ENCODE results near the gene TCTN2.
A peak's percentile ranks its signal among the peaks of the same experiment; 100 is the strongest.

Gene TCTN2

DNA sequence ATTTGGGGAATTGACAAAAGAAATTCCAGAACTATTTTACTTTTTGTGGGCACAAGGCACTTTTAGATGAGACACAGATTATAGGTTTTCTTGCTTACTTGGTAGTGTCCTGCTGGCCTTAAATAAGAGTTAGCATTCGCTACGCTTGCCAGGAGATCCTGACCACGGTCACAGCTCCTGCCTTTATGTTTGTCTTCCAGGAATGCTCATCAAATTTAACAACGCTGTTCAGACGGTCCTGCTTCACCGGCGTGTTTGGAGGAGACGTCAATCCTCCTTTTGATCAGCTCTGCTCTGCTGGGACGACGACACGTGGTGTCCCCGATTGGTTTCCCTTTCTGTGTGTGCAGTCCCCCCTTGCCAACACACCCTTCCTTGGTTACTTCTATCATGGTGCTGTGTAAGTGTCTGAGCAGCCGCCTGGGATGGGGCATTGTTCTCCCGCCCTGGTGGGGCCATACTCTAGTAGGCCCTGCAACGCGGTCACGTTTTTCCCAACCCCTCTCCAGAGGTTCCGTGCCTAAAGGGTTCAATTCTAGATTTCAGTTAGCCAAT, 15.8 kb downstream of the TCTN2 start:
- TF ChIP-seq, protein P1, sequence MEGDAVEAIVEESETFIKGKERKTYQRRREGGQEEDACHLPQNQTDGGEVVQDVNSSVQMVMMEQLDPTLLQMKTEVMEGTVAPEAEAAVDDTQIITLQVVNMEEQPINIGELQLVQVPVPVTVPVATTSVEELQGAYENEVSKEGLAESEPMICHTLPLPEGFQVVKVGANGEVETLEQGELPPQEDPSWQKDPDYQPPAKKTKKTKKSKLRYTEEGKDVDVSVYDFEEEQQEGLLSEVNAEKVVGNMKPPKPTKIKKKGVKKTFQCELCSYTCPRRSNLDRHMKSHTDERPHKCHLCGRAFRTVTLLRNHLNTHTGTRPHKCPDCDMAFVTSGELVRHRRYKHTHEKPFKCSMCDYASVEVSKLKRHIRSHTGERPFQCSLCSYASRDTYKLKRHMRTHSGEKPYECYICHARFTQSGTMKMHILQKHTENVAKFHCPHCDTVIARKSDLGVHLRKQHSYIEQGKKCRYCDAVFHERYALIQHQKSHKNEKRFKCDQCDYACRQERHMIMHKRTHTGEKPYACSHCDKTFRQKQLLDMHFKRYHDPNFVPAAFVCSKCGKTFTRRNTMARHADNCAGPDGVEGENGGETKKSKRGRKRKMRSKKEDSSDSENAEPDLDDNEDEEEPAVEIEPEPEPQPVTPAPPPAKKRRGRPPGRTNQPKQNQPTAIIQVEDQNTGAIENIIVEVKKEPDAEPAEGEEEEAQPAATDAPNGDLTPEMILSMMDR (IDR thresholded peaks at IDR 0.05; ENCODE audit: low read depth, low read length), result no peak
- no peak overlapping the region for H3K4me3 ChIP-seq (ENCODE audit: low read depth, low read length)

DNA sequence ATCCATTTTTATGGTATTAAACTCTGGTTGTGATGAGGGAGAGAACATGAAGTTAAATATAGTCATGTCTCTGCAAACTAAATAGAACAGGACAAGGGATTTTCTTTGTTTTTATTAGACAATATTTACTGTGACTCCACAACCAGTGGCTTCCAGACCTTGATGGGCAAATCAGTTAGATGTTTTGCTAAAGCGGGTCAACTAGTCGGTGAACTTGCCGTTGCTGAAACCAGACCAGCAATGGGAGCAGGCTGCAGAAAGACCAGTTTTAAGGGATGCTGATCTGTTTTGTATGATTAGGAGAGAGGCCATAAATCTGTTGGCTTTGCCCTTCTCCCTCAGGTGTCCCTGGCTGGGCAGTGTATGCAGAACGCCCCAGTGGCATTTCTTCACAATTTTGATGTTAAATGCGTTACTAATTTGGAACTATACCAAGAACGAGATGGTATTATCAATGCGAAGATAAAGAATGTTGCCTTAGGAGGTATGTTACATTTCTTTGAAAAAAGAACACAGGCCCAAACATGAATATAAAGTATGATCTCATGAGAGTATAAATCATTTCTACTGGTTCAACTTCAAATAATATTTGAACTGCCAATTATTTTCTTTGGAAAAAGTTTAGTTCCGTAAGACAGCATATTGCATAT, 19.4 kb downstream of the TCTN2 start:
- no peak overlapping the region for H3K4me3 ChIP-seq (ENCODE audit: low read depth, low read length)
- TF ChIP-seq, protein P1 (IDR thresholded peaks at IDR 0.05; ENCODE audit: low read depth, low read length), result no peak

DNA sequence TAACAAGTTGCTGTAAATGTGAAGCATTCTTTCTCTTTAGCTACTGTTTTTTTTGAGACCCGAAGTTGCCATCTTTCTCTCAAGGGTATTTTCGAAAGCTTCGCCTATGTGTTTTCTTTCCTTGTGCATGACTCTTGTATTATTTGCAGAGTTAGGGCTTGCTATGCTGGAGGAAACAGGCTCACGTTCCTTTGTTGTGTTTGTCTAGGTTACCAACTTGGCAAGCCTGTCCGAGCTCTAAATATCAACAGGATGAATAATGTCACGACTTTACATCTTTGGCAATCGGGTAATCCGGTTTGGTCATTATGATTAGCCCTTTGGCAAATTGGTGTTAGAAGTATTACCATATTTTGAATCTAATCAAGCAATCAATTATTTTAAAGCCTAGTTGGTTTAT, 25.3 kb downstream of the TCTN2 start:
- no peak overlapping the region for H3K4me3 ChIP-seq (ENCODE audit: low read depth, low read length)
- TF ChIP-seq, protein P1 (IDR thresholded peaks at IDR 0.05; ENCODE audit: low read depth, low read length), result no peak

DNA sequence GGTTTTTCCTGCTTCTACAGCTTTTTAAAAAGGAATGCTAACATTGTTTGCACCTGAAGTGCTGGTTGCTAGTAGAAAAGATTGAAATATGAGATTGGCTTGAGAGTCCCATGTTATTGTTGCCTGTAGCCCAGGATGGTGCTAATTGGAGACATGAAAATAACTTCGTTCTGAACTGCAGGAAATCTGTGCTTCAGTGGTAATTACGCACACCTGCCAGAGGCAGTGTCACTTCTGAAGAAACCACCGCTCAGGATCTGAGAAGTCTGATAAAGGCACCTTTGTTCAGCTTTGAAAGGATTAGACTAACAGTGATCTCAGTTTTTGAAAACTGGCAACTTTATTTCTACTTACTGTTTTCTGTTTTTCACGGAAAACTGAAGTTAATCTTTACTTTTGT, 25.7 kb downstream of the TCTN2 start:
- no peak overlapping the region for H3K4me3 ChIP-seq (ENCODE audit: low read depth, low read length)
- TF ChIP-seq, protein P1 (IDR thresholded peaks at IDR 0.05; ENCODE audit: low read depth, low read length), result no peak

DNA sequence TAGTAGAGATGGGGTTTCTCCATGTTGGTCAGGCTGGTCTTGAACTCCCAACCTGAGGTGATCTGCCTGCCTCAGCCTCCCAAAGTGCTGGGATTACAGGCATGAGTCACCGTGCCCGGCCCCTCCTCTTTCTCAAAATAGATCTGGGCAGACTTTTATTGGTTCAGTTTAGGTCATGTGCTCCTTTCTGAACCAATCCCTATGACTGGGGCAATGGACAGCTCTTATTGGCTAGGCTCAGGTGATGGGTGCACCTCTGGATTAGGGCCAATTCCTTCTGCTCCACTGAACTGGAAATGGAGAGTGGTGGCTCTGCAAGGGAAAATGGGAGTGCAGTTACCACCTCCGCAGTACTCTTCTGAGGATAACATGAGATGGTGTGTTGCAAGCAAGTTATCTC, 35.0 kb downstream of the TCTN2 start:
- TF ChIP-seq, protein P1 (IDR thresholded peaks at IDR 0.05; ENCODE audit: low read depth, low read length), result no peak
- H3K4me3 ChIP-seq (ENCODE audit: low read depth, low read length), result no peak overlapping the region

DNA sequence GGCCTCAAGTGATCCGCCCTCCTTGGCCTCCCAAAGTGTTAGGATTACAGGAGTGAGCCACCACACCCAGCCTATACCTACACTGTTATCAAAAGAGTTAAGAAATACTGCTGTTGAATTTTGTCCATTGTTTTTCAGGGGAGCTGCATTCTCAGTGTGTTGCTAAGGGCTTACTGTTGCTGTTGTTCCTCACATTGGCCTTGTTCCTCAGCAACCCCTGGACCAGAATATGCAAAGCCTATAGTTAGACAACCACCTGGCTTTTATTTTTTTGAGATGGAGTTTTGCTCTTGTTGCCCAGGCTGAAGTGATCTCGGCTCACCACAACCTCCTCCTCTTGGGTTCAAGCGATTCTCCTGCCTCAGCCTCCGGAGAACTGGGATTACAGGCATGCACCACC, 36.6 kb downstream of the TCTN2 start:
- no peak overlapping the region for H3K4me3 ChIP-seq (ENCODE audit: low read depth, low read length)
- TF ChIP-seq, protein P1 (IDR thresholded peaks at IDR 0.05; ENCODE audit: low read depth, low read length), result no peak

DNA sequence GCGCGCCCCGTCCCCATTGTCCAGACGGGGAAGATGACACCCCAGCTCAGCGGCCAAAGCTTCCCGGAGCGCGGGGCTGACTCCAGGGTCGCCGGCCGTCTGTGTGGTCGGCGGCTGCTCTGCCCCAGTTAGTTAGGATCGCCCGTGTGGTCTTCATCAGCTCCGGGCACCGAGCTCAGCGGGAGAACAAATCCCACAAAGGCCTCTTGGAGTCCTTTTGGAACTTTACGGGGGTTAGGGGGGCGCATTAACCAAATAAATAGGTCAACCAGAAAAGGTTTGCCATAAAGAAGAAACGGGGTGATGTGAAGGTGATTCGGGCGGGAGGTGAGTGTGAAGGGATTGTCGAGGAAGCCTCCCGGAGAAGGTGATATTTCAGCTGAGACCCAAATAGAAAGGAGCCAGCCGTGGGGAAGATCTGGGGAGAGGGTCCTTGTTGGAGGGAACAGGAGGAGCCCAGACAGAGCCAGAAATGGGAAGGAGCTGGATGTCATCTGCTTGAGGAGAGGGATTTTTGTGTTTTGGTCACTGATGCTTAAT, 41.9 kb downstream of the TCTN2 start:
- TF ChIP-seq, protein P1 (IDR thresholded peaks at IDR 0.05; ENCODE audit: low read depth, low read length), result no peak
- peak overlapping the region; percentile 84 for H3K4me3 ChIP-seq (ENCODE audit: low read depth, low read length)

All from WI38 (cell line).